ENCODE measurements around the gene SKI.

The SKI gene

DNA sequence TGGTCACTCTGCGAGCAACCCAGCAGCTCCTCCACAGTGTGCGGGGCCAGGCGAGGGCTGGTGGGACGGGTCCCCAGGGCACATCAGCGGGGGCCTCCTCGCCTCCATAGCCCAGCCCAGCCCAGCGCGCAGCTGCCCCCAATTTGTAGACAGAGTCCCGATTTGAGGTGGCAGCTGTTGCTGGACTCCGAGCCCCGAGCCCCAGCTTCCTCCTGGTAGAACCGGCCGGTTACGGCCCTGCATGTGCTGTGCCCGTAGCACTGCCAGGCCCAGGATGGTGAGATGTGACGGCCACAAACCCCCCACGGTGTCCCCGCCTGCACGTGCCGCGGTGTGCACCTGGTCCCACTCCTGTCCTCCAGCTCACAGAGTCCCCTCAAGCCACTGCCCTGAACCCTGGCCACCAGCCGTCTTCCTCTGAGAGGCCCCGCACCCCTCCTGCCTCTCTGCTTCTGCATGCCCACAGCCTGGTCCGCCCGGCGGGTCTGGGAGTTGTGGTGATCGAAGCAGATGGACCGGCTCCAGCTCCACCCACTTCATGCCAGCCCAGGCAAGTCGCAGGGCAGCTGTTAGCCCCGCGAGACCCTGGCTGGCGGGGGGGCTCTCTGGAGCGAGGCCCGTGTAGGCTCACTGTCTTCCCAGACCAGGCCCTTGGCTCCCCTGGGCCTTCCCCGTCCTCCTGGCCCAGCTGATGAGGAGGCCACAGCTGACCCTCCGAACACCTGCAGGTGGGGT, 107.8 kb downstream of the SKI start:
- no peak overlapping the region for H3K27ac ChIP-seq
- no peak for DNase-seq (ENCODE audit: low spot score)
- no peak overlapping the region for H3K4me3 ChIP-seq
- TF ChIP-seq, protein P1, sequence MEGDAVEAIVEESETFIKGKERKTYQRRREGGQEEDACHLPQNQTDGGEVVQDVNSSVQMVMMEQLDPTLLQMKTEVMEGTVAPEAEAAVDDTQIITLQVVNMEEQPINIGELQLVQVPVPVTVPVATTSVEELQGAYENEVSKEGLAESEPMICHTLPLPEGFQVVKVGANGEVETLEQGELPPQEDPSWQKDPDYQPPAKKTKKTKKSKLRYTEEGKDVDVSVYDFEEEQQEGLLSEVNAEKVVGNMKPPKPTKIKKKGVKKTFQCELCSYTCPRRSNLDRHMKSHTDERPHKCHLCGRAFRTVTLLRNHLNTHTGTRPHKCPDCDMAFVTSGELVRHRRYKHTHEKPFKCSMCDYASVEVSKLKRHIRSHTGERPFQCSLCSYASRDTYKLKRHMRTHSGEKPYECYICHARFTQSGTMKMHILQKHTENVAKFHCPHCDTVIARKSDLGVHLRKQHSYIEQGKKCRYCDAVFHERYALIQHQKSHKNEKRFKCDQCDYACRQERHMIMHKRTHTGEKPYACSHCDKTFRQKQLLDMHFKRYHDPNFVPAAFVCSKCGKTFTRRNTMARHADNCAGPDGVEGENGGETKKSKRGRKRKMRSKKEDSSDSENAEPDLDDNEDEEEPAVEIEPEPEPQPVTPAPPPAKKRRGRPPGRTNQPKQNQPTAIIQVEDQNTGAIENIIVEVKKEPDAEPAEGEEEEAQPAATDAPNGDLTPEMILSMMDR (IDR thresholded peaks at IDR 0.05): no peak

DNA sequence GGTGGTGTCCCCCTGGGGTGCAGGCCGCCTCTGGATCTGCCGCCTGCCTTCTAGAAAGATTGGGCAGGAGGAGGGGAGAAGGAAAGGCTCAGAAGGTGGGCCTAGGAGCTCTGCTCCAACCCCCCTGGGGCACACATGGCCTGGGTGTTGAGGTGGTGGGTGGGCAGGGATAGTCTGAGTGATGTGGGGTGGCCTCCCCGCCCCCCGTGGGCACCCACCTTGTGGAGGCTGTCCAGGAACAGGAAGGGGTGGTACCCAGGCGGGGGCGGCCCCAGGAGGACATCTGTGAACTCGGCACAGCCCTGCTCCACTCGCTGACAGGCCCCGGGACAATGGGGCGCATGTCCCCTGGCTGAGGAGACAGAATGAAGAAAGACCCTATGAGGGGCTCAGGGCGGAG, 108.4 kb downstream of the SKI start:
- Histone ChIP-seq H3K27ac (no peak overlapping the region), H3K4me3 (no peak overlapping the region)
- DNase-seq (ENCODE audit: low spot score): no peak
- TF ChIP-seq, protein P1 (IDR thresholded peaks at IDR 0.05): no peak

DNA sequence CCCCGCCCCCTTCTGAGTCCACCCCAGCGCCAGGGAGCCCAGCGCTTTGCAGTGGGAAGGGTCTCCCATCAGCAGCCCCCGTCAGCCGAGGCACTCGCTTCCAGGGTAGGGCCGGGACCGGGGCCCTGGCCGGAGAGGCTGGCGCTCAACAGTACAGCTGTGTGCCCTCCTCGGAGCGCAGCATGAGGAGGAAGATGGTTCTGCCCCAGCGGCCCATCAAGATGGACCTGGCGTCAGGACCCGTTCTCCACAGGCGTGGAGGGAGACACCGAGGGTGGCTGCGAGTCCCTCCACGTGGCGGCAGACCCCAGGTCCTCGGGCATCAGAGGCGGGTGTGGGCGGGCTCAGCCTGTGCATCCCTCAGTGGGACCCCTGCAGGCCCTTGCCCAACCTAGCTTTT, 109.0 kb downstream of the SKI start:
- Histone ChIP-seq H3K4me3 (no peak overlapping the region), H3K27ac (no peak overlapping the region)
- TF ChIP-seq, protein P1 (IDR thresholded peaks at IDR 0.05): no peak
- DNase-seq (ENCODE audit: low spot score): no peak

DNA sequence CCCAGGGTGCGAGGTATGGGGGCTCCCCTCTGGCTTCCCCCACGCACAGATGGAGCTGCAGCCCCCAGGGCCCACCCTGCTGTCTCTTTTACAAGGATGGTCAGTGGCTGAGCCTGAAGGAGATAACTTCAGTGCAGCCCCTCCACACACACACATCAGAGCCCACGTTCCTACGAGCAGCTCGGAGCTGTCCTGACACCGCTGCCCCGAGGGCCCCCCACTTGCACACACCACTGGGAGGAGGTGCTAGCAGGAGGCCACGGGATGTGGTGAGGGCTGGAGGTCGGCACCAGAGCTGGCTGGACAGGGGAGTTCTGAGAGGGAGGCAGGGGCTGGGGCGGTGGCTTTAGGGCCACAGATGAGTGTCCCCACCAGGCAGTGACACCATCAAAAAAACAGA, 109.4 kb downstream of the SKI start:
- no peak for DNase-seq (ENCODE audit: low spot score)
- Histone ChIP-seq H3K4me3 (no peak overlapping the region), H3K27ac (no peak overlapping the region)
- TF ChIP-seq, protein P1 (IDR thresholded peaks at IDR 0.05): no peak

DNA sequence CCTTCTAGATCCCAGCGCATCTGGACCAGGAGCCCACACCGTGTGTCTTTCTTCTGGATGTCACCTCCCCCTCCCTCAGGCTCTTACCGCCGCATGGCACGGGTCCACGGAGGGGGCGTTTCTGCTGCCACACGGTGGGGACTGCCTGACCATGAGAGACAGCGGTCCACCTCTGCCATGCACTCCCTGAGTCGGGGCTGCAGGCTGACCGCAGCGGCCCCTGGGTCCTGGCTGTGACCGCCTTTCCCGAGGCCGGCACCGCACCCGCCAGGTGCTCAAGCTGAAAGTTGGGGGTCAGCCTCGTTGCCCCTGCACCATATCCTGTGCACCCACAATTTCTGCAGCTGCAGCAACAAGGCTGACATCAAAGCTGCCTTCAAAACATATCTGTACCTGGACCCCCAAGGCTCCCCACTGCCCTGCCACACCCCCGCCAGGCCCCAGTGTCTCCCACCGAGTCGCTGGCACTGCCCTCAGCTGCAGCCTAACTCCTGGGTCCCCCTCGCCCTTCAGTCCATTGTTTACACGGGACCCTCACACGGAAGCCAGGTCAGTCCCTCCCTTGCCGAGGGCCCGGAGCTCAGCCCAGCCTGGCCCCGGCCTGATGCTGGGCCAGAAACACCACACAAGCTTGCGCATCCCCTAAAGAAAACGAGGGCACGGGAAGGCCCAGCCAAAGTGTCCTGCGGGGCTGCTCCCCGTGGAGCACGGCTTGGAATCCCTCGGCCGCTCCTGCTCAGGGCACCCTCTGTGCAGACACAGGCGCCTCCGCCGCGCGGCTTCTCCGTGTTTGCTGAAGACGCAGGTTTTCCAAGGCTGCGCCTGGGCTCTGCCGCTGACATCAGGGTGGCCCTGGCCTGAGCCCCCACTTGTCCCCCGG, 111.3 kb downstream of the SKI start:
- no peak for DNase-seq (ENCODE audit: low spot score)
- H3K4me3 ChIP-seq: no peak overlapping the region
- TF ChIP-seq, protein P1 (IDR thresholded peaks at IDR 0.05): no peak
- H3K27ac ChIP-seq: no peak overlapping the region

DNA sequence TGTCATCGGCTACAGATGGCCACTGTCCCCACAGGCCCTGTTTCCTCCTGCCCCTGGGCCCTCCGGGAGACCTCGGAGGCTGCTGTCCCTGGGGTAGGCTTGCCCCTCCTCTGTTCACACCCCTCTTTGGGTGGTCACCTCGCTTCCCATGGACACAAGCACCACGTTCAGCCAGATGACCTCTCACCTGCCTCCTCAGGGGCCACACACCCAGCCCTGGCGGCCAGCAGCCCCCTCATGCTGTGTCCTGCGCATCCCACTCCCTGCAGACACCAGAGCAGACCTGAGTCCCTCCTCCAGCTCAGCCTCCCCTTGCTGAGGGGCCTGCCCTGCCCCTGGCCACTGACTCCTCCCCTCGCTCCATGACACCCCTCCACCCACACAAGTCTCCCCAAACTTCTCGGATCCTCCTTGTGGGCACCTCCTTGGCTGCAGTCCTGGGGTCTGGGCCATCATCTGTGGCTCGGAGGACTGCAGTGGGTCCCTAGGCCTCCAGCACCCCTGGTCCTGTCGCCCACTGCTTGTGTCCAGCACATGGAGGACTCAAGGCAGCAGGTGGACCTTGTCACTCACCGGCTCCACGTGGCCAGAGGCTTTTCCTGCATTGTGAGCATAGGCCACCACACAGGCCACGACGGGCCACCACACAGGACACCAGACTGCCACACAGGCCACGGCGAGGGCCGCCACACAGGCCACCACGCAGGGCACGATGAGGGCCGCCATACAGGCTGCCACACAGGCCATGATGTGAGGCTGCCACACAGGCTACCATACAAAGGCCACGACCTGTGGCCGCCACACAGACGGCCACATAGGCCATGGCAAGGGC, 112.2 kb downstream of the SKI start:
- no peak for DNase-seq (ENCODE audit: low spot score)
- H3K4me3 ChIP-seq: no peak overlapping the region
- H3K27ac ChIP-seq: no peak overlapping the region
- TF ChIP-seq, protein P1 (IDR thresholded peaks at IDR 0.05): no peak
